Liver (tissue), 9 donors: ENCODE data around the gene RDM1. TPM values are rescaled to one million over a fixed set of nuclear protein-coding genes. Genes with fewer than 3 reads are reported as not detected.

Source experiments
- DNase-seq: peaks from one replicate; pipeline ENCODE4 v3.0.0-alpha.2; 2017; ENCODE audit warnings: low spot score
- H3K27ac ChIP-seq, 2 donors: one replicate each; pipeline ENCODE4 v1.7.0; 2013; ENCODE audit warnings: inconsistent platforms in 2 of 2, low read length in 2 of 2, control low read depth in 1 of 2, low read depth in 1 of 2, mild to moderate bottlenecking in 1 of 2
- H3K27me3 ChIP-seq, 4 donors: one replicate each; pipeline versions ENCODE4 v1.6.1 to v1.7.0; 2013; ENCODE audit warnings: low read length in 3 of 4, inconsistent platforms in 1 of 4, mild to moderate bottlenecking in 1 of 4, moderate library complexity in 1 of 4; ENCODE audit not compliant: control insufficient read depth in 4 of 4, insufficient read depth in 4 of 4
- H3K36me3 ChIP-seq, 4 donors: one replicate each; pipeline versions ENCODE4 v1.6.1 to v1.7.0; 2013; ENCODE audit warnings: low read length in 3 of 4, mild to moderate bottlenecking in 3 of 4, low read depth in 1 of 4, moderate library complexity in 1 of 4; ENCODE audit not compliant: control insufficient read depth in 4 of 4, insufficient read depth in 3 of 4
- H3K4me1 ChIP-seq, 4 donors: one replicate each; pipeline versions ENCODE4 v1.6.1 to v1.7.0; 2013; ENCODE audit warnings: low read length in 3 of 4, mild to moderate bottlenecking in 3 of 4, moderate library complexity in 1 of 4; ENCODE audit not compliant: control insufficient read depth in 4 of 4, insufficient read depth in 4 of 4
- H3K4me3 ChIP-seq, 3 donors: one replicate each; pipeline versions ENCODE4 v1.6.1 to v1.7.0; 2013; ENCODE audit warnings: low read length in 3 of 3, control low read depth in 1 of 3, low read depth in 1 of 3, mild to moderate bottlenecking in 1 of 3
- H3K9ac ChIP-seq, 2 donors: one replicate each; pipeline ENCODE4 v1.7.0; 2013; ENCODE audit warnings: low read length in 2 of 2, mild to moderate bottlenecking in 2 of 2, moderate library complexity in 2 of 2, control low read depth in 1 of 2, low read depth in 1 of 2
- H3K9me3 ChIP-seq, 4 donors: one replicate each; pipeline versions ENCODE4 v1.6.1 to v1.7.0; 2013; ENCODE audit warnings: low read length in 3 of 4; ENCODE audit not compliant: control insufficient read depth in 4 of 4
- CTCF ChIP-seq: fragments of 150-350 bp; IDR thresholded peaks from 2 replicates; pipeline ENCODE4 v1.5.1; 2017; ENCODE audit warnings: improper control_type of control experiment, low read depth, low read length; ENCODE audit not compliant: missing input control
- EGR1 ChIP-seq, 2 donors: IDR thresholded peaks; 2 replicates each; pipeline ENCODE4 v1.6.1; 2016 to 2018; ENCODE audit warnings: antibody characterized with exemption in 2 of 2, low read depth in 2 of 2
- FOXA1 ChIP-seq: IDR thresholded peaks from 2 replicates; pipeline ENCODE4 v1.6.1; 2016; ENCODE audit warnings: antibody characterized with exemption
- FOXA2 ChIP-seq: IDR thresholded peaks from 2 replicates; pipeline ENCODE4 v1.6.1; 2016; ENCODE audit warnings: antibody characterized with exemption
- GABPA ChIP-seq, 2 donors: IDR thresholded peaks in 1 of 2; conservative IDR thresholded peaks in 1 of 2; 2 replicates each; pipeline ENCODE4 v1.6.1; 2016; ENCODE audit warnings: antibody characterized with exemption in 2 of 2, mild to moderate bottlenecking in 1 of 2, moderate library complexity in 1 of 2
- HNF4A ChIP-seq, 2 donors: conservative IDR thresholded peaks; 2 replicates each; pipeline ENCODE4 v1.6.1; 2016; ENCODE audit warnings: antibody characterized with exemption in 2 of 2, mild to moderate bottlenecking in 2 of 2
- HNF4G ChIP-seq: IDR thresholded peaks from 2 replicates; pipeline ENCODE4 v1.6.1; 2016; ENCODE audit warnings: antibody characterized with exemption
- JUND ChIP-seq, 2 donors: IDR thresholded peaks; 2 replicates each; pipeline ENCODE4 v1.6.1; 2016; ENCODE audit warnings: antibody characterized with exemption in 2 of 2
- NR2F2 ChIP-seq: IDR thresholded peaks from 2 replicates; pipeline ENCODE4 v1.6.1; 2016; ENCODE audit warnings: antibody characterized with exemption
- SP1 ChIP-seq: IDR thresholded peaks from 2 replicates; pipeline ENCODE4 v1.6.1; 2018; ENCODE audit warnings: antibody characterized with exemption, mild to moderate bottlenecking
- TAF1 ChIP-seq: conservative IDR thresholded peaks from 2 replicates; pipeline ENCODE4 v1.6.1; 2016; ENCODE audit warnings: antibody characterized with exemption, mild to moderate bottlenecking
- YY1 ChIP-seq: IDR thresholded peaks from 2 replicates; pipeline ENCODE4 v1.6.1; 2016; ENCODE audit warnings: antibody characterized with exemption, mild to moderate bottlenecking
- ZBTB33 ChIP-seq: IDR thresholded peaks from 2 replicates; pipeline ENCODE4 v1.6.1; 2016; ENCODE audit warnings: antibody characterized with exemption
- WGBS: extraction: QIAGEN DNeasy Blood & Tissue Kit; methylation state at CpG from one replicate; pipeline ENCODE4 v1.1.7; 2013; 5-methylcytosine and 5-hydroxymethylcytosine counted together
- polyA plus RNA-seq, 2 donors: library from polyadenylated mRNA; stranded (reverse) in 1 of 2; unstranded in 1 of 2; fragments of 200-250 nt in 1 of 2; fragments of >200 nt in 1 of 2; fragmentation: Nextera tagmentation in 1 of 2; extraction: Ambion mirVana in 1 of 2; gene quantifications; one replicate each; pipeline versions ENCODE4 v1.2.1 to v1.2.3, GENCODE V29; 2013 to 2015
- total RNA-seq, 2 donors: library from RNA; depleted of rRNA; stranded (reverse); fragments of >200 nt; gene quantifications; one replicate each; pipeline ENCODE4 v1.2.3, GENCODE V29; 2014
- TF ChIP-seq, protein P1 (sequence below): IDR thresholded peaks from 2 replicates; pipeline ENCODE4 v1.6.1; 2016; ENCODE audit warnings: antibody characterized with exemption
- donor health status: healthy.
- donor health status: healthy.
- donor health status: healthy.
- donor health status: healthy.
- donor health status: healthy.

RDM1 gene
- total and polyA plus RNA-seq, 4 donors = 0.29 to 1.9 (median 0.42) TPM; not detected in 1

DNA sequence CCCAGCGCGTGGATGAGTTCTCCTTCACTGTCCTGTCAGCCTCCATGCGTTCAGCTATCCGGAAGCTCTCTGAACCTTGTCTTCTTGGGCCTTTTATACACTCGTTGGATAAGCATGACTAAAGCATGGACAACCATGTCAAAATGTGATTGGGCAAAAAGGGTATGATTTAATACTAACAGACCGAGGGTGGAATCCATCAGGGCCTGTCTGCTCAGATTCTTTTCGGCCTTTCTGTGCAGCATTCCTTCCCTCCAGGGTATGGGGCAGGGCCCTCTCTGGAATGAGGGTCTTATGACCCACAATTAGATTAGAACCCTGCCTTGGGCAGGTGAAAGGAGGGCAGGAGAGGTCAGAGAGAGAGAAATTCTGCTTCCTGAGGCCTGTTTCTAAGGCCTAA is 36.4 kb downstream of the RDM1 start:
- H3K27me3 ChIP-seq = no peaks in the 10 kb centered on the region
- DNase-seq = no peak
- 95% methylated on average over 7 of the region's 7 CpGs for WGBS
- H3K27ac ChIP-seq = no peak overlapping the region
- H3K4me3 ChIP-seq = no peak overlapping the region
- TF ChIP-seq, protein P1, sequence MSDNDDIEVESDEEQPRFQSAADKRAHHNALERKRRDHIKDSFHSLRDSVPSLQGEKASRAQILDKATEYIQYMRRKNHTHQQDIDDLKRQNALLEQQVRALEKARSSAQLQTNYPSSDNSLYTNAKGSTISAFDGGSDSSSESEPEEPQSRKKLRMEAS = no peak
- no peak for TF ChIP-seq NR2F2
- H3K9me3 ChIP-seq = no peaks in the 10 kb centered on the region
- peaks cover 0 to 12% (median 1%) of the 10 kb centered on the region in 4 donors for H3K4me1 ChIP-seq
- no peaks in the 10 kb centered on the region for H3K36me3 ChIP-seq
- no peak overlapping the region for H3K9ac ChIP-seq

DNA sequence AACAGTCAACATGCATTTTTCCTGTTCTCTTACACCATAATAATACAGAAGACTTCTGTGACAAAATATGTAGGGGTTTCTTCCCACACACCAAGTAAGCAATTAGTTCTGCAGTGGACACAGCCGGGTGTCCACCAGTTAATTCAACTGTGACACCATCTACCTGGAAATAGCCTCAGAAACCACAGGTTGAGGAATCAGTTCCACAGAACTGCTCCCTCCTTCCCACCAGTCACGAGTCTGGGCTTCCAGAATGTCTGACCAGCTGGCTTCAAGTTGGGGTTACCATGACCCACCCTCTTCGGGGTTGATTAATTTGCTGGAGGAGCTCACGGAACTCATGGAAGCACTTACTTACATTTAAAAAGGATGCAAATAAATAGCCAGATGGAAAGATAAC is 36.8 kb downstream of the RDM1 start:
- Histone ChIP-seq H3K27me3 (no peaks in the 10 kb centered on the region), H3K9ac (no peak overlapping the region), H3K27ac (no peak overlapping the region), H3K9me3 (no peaks in the 10 kb centered on the region), H3K4me1 (peaks cover 0 to 9% (median 1%) of the 10 kb centered on the region in 4 donors), H3K36me3 (no peaks in the 10 kb centered on the region), H3K4me3 (no peak overlapping the region)
- no peak for TF ChIP-seq YY1
- TF ChIP-seq CTCF = no peak
- no peak for TF ChIP-seq FOXA1
- TF ChIP-seq SP1 = no peak
- no peak for TF ChIP-seq HNF4G
- 97% methylated on average over 4 of the region's 4 CpGs for WGBS
- no peak for DNase-seq

GRCh38 chr17:35892091-35893035 is 38.2 kb downstream of the RDM1 start:
- H3K36me3 ChIP-seq = no peaks in the 10 kb centered on the region
- H3K9ac ChIP-seq = no peak overlapping the region
- H3K4me1 ChIP-seq = peaks cover 0 to 6% (median 1%) of the 10 kb centered on the region in 4 donors
- no peaks in the 10 kb centered on the region for H3K9me3 ChIP-seq
- DNase-seq = no peak
- TF ChIP-seq GABPA (IDR thresholded peaks at IDR 0.05 in 1 of 2, conservative IDR thresholded peaks at IDR 0.05 in 1 of 2) = no peak
- no peak for TF ChIP-seq CTCF
- TF ChIP-seq EGR1 (IDR thresholded peaks at IDR 0.05; ENCODE audit: low read depth in 2 of 2) = no peak
- no peak for TF ChIP-seq HNF4G
- TF ChIP-seq SP1 = no peak
- no peak for TF ChIP-seq YY1
- no peak for TF ChIP-seq NR2F2
- TF ChIP-seq FOXA1 = no peak
- no peak for TF ChIP-seq TAF1
- TF ChIP-seq JUND (IDR thresholded peaks at IDR 0.05) = no peak
- no peak for TF ChIP-seq HNF4A (conservative IDR thresholded peaks at IDR 0.05)
- TF ChIP-seq, protein P1 = no peak
- TF ChIP-seq ZBTB33 = no peak
- TF ChIP-seq FOXA2 = no peak
- WGBS = 71% methylated on average over 6 of the region's 6 CpGs
- no peak overlapping the region for H3K27ac ChIP-seq
- H3K4me3 ChIP-seq = no peak overlapping the region
- H3K27me3 ChIP-seq = no peaks in the 10 kb centered on the region
